Epithelial cell of alveolus of lung (primary cell): ENCODE measurements around the gene OR5F1. TPM values are rescaled to one million over a fixed set of nuclear protein-coding genes. Genes with fewer than 3 reads are reported as not detected.

Source experiments
- total RNA-seq: library from RNA; depleted of rRNA; stranded (reverse); fragments of >200 nt; gene quantifications from 2 replicates; pipeline ENCODE4 v1.2.1, GENCODE V29; 2015

The OR5F1 gene
- total RNA-seq: not detected in 2 replicates

GRCh38 chr11:55994525-55994924 is at the start of gene OR5F1:
Gene OR5F1 (minus strand): TSS chr11:55994625. CDS start chr11:55994625, 0 bp downstream.

GRCh38 chr11:56027354-56027753 is 32.9 kb upstream of the OR5F1 start, which contains the start of gene OR5AS1:
Gene OR5AS1 (plus strand): TSS chr11:56027654. CDS start chr11:56030419, 2,765 bp downstream.

DNA sequence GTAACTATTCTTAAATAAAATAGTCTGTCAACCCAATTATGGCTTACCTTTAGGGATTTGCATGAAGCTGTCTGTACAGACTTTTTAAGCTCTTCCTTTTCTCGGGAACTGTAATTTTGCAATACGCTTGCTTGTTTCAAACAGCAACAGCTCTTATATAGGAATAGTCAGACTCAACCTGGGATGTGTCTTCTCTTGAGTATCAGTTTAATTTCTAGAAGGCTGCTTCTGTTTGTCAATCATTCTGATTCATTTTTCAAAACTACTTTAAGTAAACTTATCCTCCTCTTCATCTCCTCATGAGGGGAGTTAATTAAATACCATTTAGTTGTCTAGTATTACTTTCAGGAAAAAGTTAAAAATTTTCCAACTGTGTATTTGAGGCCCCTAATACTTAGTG is 24.6 kb downstream of the OR5F1 start, which contains the start of gene OR10AG1:
Gene OR10AG1, minus strand, starts transcription at position 101 of the 400 bp plus-strand sequence. Its CDS starts 38 bp downstream, at position 63.

Other genes with a start within 250 kb of the OR5F1 start
- not detected in 2 replicates for gene OR5D13, start 221.2 kb downstream of the OR5F1 start, total RNA-seq
- not detected in 2 replicates for gene OR5D14, start 199.1 kb downstream of the OR5F1 start, total RNA-seq
- not detected in 2 replicates for gene OR5L1, start 183.3 kb downstream of the OR5F1 start, total RNA-seq
- gene OR5D18, start 175.0 kb downstream of the OR5F1 start, total RNA-seq: not detected in 2 replicates
- not detected in 2 replicates for gene OR5L2, start 167.4 kb downstream of the OR5F1 start, total RNA-seq
- gene OR5D16, start 155.9 kb downstream of the OR5F1 start, total RNA-seq: not detected in 2 replicates
- gene TRIM51, start 111.3 kb downstream of the OR5F1 start, total RNA-seq: not detected in 2 replicates
- gene OR5W2, start 80.0 kb downstream of the OR5F1 start, total RNA-seq: not detected in 2 replicates
- gene OR5I1, start 58.2 kb downstream of the OR5F1 start, total RNA-seq: not detected in 2 replicates
- gene OR10AG1, start 24.7 kb downstream of the OR5F1 start, total RNA-seq: not detected in 2 replicates
- not detected in 2 replicates for gene OR5AS1, start 33.0 kb upstream of the OR5F1 start, total RNA-seq
- not detected in 2 replicates for gene OR8I2, start 98.7 kb upstream of the OR5F1 start, total RNA-seq
- gene OR8H2, start 109.1 kb upstream of the OR5F1 start, total RNA-seq: not detected in 2 replicates
- not detected in 2 replicates for gene OR8H3, start 127.7 kb upstream of the OR5F1 start, total RNA-seq
- not detected in 2 replicates for gene OR8J3, start 145.6 kb upstream of the OR5F1 start, total RNA-seq
- gene OR8K5, start 165.7 kb upstream of the OR5F1 start, total RNA-seq: not detected in 2 replicates
- gene OR5J2, start 182.0 kb upstream of the OR5F1 start, total RNA-seq: not detected in 2 replicates
- gene OR5T2, start 239.6 kb upstream of the OR5F1 start, total RNA-seq: not detected in 2 replicates